ENCODE results near the gene DUSP14.

Gene DUSP14

GRCh38 chr17:37562016-37562745, 72.5 kb downstream of the DUSP14 start:
- no peak for DNase-seq (ENCODE audit: low read depth)

All from activated T-helper 9 cell treated with anti-CD3 and anti-CD28 coated beads, Interleukin-2, amount 50 U/mL, for 16 hours (primary cell).